Psoas muscle (tissue), 8 donors: ENCODE results near the gene CD6. TPM values are rescaled to one million over a fixed set of nuclear protein-coding genes. Genes with fewer than 3 reads are reported as not detected.

Experiments used
- ATAC-seq, 4 donors: fragments of 200-7000 bp; cut with Tn5 transposase; one replicate each; pipeline ENCODE4 v1.9.1; 2020; ENCODE audit warnings: moderate library complexity in 3 of 4, mild to moderate bottlenecking in 2 of 4
- DNase-seq, 2 donors: peaks; one replicate each; pipeline ENCODE4 v3.0.0-alpha.2; 2020
- H3K27ac ChIP-seq: fragments of 200-600 bp; one replicate; pipeline ENCODE4 v1.8.0; 2022
- H3K27me3 ChIP-seq, 3 donors: fragments of 200-600 bp in 1 of 3; one replicate each; pipeline versions ENCODE4 v1.6.1 to v1.8.0; 2013 to 2022; ENCODE audit warnings: low read length in 2 of 3, mild to moderate bottlenecking in 2 of 3, moderate library complexity in 1 of 3; ENCODE audit not compliant: insufficient read depth in 3 of 3
- H3K36me3 ChIP-seq, 2 donors: fragments of 200-600 bp in 1 of 2; one replicate each; pipeline versions ENCODE4 v1.6.1 to v1.8.0; 2013 to 2022; ENCODE audit warnings: low read depth in 1 of 2, mild to moderate bottlenecking in 1 of 2, moderate library complexity in 1 of 2; ENCODE audit not compliant: insufficient read depth in 1 of 2
- H3K4me1 ChIP-seq: fragments of 200-600 bp; one replicate; pipeline ENCODE4 v1.8.0; 2022
- H3K4me3 ChIP-seq: fragments of 200-600 bp; one replicate; pipeline ENCODE4 v1.8.0; 2022; ENCODE audit warnings: mild to moderate bottlenecking
- H3K9me3 ChIP-seq: fragments of 200-600 bp; one replicate; pipeline ENCODE4 v1.8.0; 2022
- CTCF ChIP-seq: fragments of 200-600 bp; IDR thresholded peaks from one replicate; pipeline ENCODE4 v1.8.0; 2022; ENCODE audit warnings: antibody characterized with exemption
- WGBS, 3 donors: extraction: QIAGEN DNeasy Blood & Tissue Kit; methylation state at CpG; one replicate each; pipeline versions ENCODE4 v1.1.6 to v1.1.7; 2013; 5-methylcytosine and 5-hydroxymethylcytosine counted together
- intact Hi-C, 2 donors: fragments of 100-400 bp; cut with DNase I; formaldehyde crosslinking; loops; one replicate each; pipeline versions ENCODE4 v1.11.0 to v1.14.2; 2022
- polyA plus RNA-seq, 3 donors: library from polyadenylated mRNA; stranded (reverse); fragments of 200-250 nt; gene quantifications; one replicate each; pipeline ENCODE4 v1.2.3, GENCODE V29; 2013
- total RNA-seq, 4 donors: library from RNA; stranded (reverse); fragmentation: NEBNext Ultra II Directional in 2 of 4; extraction: Animal tissue kit (Norgen Biotek cat#: 25700) in 2 of 4; gene quantifications; one replicate each; pipeline versions ENCODE4 v1.2.1 to v1.2.4, GENCODE V29; 2021 to 2023
- donor health status: healthy with polysubstance abuse.
- donor health status: DM: no; HTN: no; CAD: no; lungs with moderate emphysema.
- donor health status: Bipolar disorder and iron deficiency.
- donor health status: healthy.
- donor health status: DM: yes; HTN: yes; CAD: no.
- donor health status: DM: no; HTN: no; CAD: no.
- donor health status: DM: no; HTN: no; CAD: no.
- donor health status: DM: yes; HTN: yes; CAD: no.

Gene CD6
- total and polyA plus RNA-seq, 7 donors, result 0.05 to 0.74 (median 0.43) TPM

- Histone ChIP-seq H3K4me3 (no peak overlapping the region), H3K4me1 (no peaks in the 10 kb centered on the region), H3K9me3 (no peaks in the 10 kb centered on the region), H3K27me3 (no peaks in the 10 kb centered on the region), H3K36me3 (no peaks in the 10 kb centered on the region), H3K27ac (no peak overlapping the region)
- TF ChIP-seq CTCF, result no peak
- 91 to 92% (median 92%) methylated on average over 53 to 57 of the region's 57 CpGs for WGBS, 3 donors
- intact Hi-C loops, result no loop called here
- ATAC-seq (no peak), DNase-seq (peak; percentile 14 to 52)
Measured at GRCh38 chr11:60934124-60934789, 37.2 kb upstream of the CD6 start.

GRCh38 chr11:60934790-60935605 lies 36.5 kb upstream of the CD6 start:
- H3K4me1 ChIP-seq, result no peaks in the 10 kb centered on the region
- H3K9me3 ChIP-seq, result no peaks in the 10 kb centered on the region
- no peak for TF ChIP-seq CTCF
- H3K27me3 ChIP-seq, result no peaks in the 10 kb centered on the region
- no peak overlapping the region for H3K4me3 ChIP-seq
- DNase-seq (peak in 1 of 2 donors; percentile 45), ATAC-seq (no peak)
- 85 to 89% (median 88%) methylated on average over 21 of the region's 21 CpGs for WGBS, 3 donors
- peaks cover 0 to 4% of the 10 kb centered on the region in 2 donors for H3K36me3 ChIP-seq
- H3K27ac ChIP-seq, result no peak overlapping the region
- intact Hi-C loops, result no loop called here

GRCh38 chr11:60935676-60936442 lies 35.6 kb upstream of the CD6 start:
- intact Hi-C loops, result no loop called here
- WGBS, 3 donors, result 81 to 92% (median 87%) methylated on average over 19 to 27 of the region's 27 CpGs
- H3K4me3 ChIP-seq, result no peak overlapping the region
- H3K9me3 ChIP-seq, result no peaks in the 10 kb centered on the region
- no peaks in the 10 kb centered on the region for H3K4me1 ChIP-seq
- no peak overlapping the region for H3K27ac ChIP-seq
- no peak for ATAC-seq
- peaks cover 0 to 4% of the 10 kb centered on the region in 2 donors for H3K36me3 ChIP-seq
- no peaks in the 10 kb centered on the region for H3K27me3 ChIP-seq
- no peak for TF ChIP-seq CTCF
- DNase-seq, result peak in 1 of 2 donors; percentile 42

- 81 to 83% (median 82%) methylated on average over 16 to 18 of the region's 18 CpGs for WGBS, 3 donors
- H3K4me3 ChIP-seq, result no peak overlapping the region
- DNase-seq (no peak), ATAC-seq (no peak)
- H3K9me3 ChIP-seq, result no peaks in the 10 kb centered on the region
- no peak for TF ChIP-seq CTCF
- peak overlapping the region; percentile 34 for H3K27ac ChIP-seq
- intact Hi-C loops, result no loop called here
- peaks cover 0 to 4% of the 10 kb centered on the region in 2 donors for H3K36me3 ChIP-seq
- no peaks in the 10 kb centered on the region for H3K4me1 ChIP-seq
- no peaks in the 10 kb centered on the region for H3K27me3 ChIP-seq
Measured at GRCh38 chr11:60936467-60937143, 34.9 kb upstream of the CD6 start.
